Bronchial epithelial cell (primary cell): ENCODE results near the gene RAB6D. TPM values are rescaled to one million over a fixed set of nuclear protein-coding genes. Genes with fewer than 3 reads are reported as not detected.
"Not testable (repeated sequence)": the region's sequence is repeated elsewhere in the genome, so short reads cannot be mapped to it uniquely, and the experiment has no call there.

Experiments
- DNase-seq: peaks from one replicate; pipeline ENCODE4 v3.0.0-alpha.2; 2010; ENCODE audit warnings: low read depth
- FAIRE-seq: peaks from 2 replicates; lab custom pipeline; 2011; peaks lifted over from hg19 to GRCh38; lab: Jason Lieb, UNC
- H3K27me3 ChIP-seq: 2 replicates; pipeline ENCODE4 v1.5.1; 2011; ENCODE audit warnings: low read length; ENCODE audit not compliant: control insufficient read depth, insufficient read depth
- H3K36me3 ChIP-seq: 2 replicates; pipeline ENCODE4 v1.5.1; 2011; ENCODE audit warnings: low read length; ENCODE audit not compliant: control insufficient read depth, insufficient read depth
- H3K4me3 ChIP-seq: 2 replicates; pipeline ENCODE4 v1.5.1; 2011; ENCODE audit warnings: mild to moderate bottlenecking, low read depth, low read length, control low read depth
- CTCF ChIP-seq: IDR thresholded peaks from 2 replicates; pipeline ENCODE4 v1.5.1; 2011; ENCODE audit warnings: mild to moderate bottlenecking, moderate library complexity, low read length, control low read depth, inconsistent platforms; ENCODE audit not compliant: insufficient read depth, severe bottlenecking
- total RNA-seq: library from RNA; depleted of rRNA; stranded (reverse); fragments of >200 nt; gene quantifications from 2 replicates; pipeline ENCODE4 v1.2.1, GENCODE V29; 2014

Gene RAB6D
- total RNA-seq, 1 donor from 2014 or later: not detected

DNA sequence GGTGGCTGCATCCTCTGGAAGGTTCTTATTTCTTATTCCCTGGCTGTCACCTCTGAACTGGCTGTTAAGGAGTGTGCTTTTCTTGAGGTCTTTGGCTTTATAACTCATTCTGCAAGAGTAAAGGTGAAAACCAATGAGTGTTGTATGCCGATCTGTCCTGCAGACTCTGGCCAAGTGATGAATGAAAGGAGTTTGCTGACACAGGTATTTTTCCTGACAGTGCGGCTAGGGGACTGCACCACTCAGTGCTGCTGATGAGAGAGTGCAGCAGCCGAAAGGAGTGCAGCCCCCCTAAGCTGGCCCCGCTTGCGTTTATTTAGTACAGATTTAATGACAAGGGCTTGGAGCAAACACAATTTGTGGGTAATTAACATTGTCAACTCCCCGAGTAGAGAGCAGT, 41.8 kb downstream of the RAB6D start:
- H3K4me3 ChIP-seq: no peak overlapping the region
- DNase-seq (no peak), FAIRE-seq (no peak)
- H3K27me3 ChIP-seq: no peaks in the 10 kb centered on the region
- TF ChIP-seq CTCF: no peak
- H3K36me3 ChIP-seq: no peaks in the 10 kb centered on the region

DNA sequence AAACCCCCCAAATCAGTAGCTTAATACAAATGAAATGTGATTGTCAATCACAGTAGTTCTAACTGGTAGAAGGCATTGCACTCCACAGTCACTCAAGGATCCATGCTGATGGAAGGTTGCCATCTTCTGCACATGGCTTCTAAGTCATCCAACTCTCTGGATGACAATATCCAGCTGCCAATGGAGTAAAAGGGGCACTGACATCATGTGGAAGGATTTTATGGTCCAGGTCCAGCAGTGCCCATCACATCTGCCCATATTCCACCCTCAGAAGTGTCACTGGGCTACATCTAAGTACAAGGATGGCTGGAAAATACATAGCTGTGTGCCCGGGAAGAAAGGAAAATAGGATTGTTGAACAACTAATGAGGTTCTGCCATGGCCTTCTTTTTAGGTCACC, 42.6 kb downstream of the RAB6D start:
- not testable (repeated sequence) for H3K4me3 ChIP-seq, H3K36me3 ChIP-seq, DNase-seq, H3K27me3 ChIP-seq, FAIRE-seq

GRCh38 chr2:131311001-131311400, 53.0 kb downstream of the RAB6D start:
- H3K36me3 ChIP-seq, H3K4me3 ChIP-seq, H3K27me3 ChIP-seq, FAIRE-seq: not testable (repeated sequence)
- peak; percentile 1 for DNase-seq

Other genes starting within 250 kb of the RAB6D start
- not detected in 2 replicates for gene POTEE, start 154.6 kb downstream of the RAB6D start, total RNA-seq
- not detected in 2 replicates for gene TUBA3D, start 112.0 kb upstream of the RAB6D start, total RNA-seq
- 171 and 207 TPM in 2 replicates for gene MZT2A, start 128.2 kb upstream of the RAB6D start, total RNA-seq
- gene CCDC74A, start 163.7 kb upstream of the RAB6D start, total RNA-seq: 2.9 and 3.2 TPM in 2 replicates